ENCODE results near the gene UTP3. TPM values are rescaled to one million over a fixed set of nuclear protein-coding genes. Genes with fewer than 3 reads are reported as not detected.

The UTP3 gene
- total and polyA plus RNA-seq, 9 of the 15 experiments (the other 6 are each of a cell fraction or from before 2014, with no cell fraction given), result 11.9 to 69.3 (median 34.0) TPM

DNA sequence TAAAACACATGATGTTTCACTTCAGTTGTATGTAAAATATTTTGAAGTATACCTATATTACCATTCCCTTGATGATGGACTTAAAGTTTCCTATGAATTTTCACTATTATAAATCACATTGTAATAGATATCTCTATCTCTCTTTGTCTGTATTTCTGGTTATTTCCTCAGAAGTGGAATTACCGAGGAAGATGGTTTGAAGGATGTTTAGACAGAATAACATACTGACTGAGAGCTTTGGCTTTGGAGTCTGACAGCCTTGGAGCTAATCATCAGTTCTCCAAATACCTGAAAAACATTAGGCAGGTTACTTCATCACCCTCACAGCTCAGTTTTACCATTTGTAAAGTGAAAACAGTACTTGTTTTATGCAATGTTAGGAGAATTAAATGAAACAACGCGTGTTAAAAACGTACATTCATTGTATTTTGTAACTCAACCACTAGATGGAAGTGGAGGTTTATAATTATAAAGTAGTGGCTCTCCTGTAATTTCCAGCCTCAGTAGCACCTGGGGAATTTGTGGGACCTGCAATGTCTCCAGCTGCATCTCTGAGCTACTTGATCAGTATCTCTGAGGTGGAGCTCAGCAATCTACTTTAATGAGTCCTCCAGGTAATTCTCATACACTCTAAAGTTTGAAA is 36.3 kb upstream of the UTP3 start (continued):
- TF ChIP-seq SMC3 (conservative IDR thresholded peaks at IDR 0.05; ENCODE audit: insufficient read depth, low read depth, low read length) (0 out of 2 replicates have a peak, but pooled peaks have one; percentile 21), SMARCC2 (IDR thresholded peaks at IDR 0.05; ENCODE audit: low read depth) (no peak), JUN (IDR thresholded peaks at IDR 0.05; ENCODE audit: borderline replicate concordance, low read depth, low read length) (no peak), JUN (CRISPR knock-in tag; IDR thresholded peaks at IDR 0.05; ENCODE audit: borderline replicate concordance) (no peak), C11orf30 (IDR thresholded peaks at IDR 0.05; ENCODE audit: low read depth) (peak; percentile 24; the same call in 1 of the 2 replicates), EP400 (IDR thresholded peaks at IDR 0.05) (0 out of 2 replicates have a peak, but pooled peaks have one; percentile 17), GTF2A2 (tag; IDR thresholded peaks at IDR 0.05) (no peak), HNRNPL (IDR thresholded peaks at IDR 0.05; ENCODE audit: low read depth, low read length) (no peak), GABPB2 (CRISPR knock-in tag; conservative IDR thresholded peaks at IDR 0.05) (no peak), ZNF263 (CRISPR knock-in tag; IDR thresholded peaks at IDR 0.05; ENCODE audit: borderline replicate concordance) (no peak), SMARCE1 (IDR thresholded peaks at IDR 0.05) (no peak)
- TF ChIP-seq, protein P1, sequence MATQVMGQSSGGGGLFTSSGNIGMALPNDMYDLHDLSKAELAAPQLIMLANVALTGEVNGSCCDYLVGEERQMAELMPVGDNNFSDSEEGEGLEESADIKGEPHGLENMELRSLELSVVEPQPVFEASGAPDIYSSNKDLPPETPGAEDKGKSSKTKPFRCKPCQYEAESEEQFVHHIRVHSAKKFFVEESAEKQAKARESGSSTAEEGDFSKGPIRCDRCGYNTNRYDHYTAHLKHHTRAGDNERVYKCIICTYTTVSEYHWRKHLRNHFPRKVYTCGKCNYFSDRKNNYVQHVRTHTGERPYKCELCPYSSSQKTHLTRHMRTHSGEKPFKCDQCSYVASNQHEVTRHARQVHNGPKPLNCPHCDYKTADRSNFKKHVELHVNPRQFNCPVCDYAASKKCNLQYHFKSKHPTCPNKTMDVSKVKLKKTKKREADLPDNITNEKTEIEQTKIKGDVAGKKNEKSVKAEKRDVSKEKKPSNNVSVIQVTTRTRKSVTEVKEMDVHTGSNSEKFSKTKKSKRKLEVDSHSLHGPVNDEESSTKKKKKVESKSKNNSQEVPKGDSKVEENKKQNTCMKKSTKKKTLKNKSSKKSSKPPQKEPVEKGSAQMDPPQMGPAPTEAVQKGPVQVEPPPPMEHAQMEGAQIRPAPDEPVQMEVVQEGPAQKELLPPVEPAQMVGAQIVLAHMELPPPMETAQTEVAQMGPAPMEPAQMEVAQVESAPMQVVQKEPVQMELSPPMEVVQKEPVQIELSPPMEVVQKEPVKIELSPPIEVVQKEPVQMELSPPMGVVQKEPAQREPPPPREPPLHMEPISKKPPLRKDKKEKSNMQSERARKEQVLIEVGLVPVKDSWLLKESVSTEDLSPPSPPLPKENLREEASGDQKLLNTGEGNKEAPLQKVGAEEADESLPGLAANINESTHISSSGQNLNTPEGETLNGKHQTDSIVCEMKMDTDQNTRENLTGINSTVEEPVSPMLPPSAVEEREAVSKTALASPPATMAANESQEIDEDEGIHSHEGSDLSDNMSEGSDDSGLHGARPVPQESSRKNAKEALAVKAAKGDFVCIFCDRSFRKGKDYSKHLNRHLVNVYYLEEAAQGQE (IDR thresholded peaks at IDR 0.05; ENCODE audit: borderline replicate concordance), result peak; percentile 62; the same call in 1 of the 2 replicates
- TF ChIP-seq, protein P1 (CRISPR knock-in tag; IDR thresholded peaks at IDR 0.05; ENCODE audit: low read depth), result no peak
- TF ChIP-seq, protein P2, sequence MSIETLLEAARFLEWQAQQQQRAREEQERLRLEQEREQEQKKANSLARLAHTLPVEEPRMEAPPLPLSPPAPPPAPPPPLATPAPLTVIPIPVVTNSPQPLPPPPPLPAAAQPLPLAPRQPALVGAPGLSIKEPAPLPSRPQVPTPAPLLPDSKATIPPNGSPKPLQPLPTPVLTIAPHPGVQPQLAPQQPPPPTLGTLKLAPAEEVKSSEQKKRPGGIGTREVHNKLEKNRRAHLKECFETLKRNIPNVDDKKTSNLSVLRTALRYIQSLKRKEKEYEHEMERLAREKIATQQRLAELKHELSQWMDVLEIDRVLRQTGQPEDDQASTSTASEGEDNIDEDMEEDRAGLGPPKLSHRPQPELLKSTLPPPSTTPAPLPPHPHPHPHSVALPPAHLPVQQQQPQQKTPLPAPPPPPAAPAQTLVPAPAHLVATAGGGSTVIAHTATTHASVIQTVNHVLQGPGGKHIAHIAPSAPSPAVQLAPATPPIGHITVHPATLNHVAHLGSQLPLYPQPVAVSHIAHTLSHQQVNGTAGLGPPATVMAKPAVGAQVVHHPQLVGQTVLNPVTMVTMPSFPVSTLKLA (conservative IDR thresholded peaks at IDR 0.05), result no peak
- TF ChIP-seq, protein P3, sequence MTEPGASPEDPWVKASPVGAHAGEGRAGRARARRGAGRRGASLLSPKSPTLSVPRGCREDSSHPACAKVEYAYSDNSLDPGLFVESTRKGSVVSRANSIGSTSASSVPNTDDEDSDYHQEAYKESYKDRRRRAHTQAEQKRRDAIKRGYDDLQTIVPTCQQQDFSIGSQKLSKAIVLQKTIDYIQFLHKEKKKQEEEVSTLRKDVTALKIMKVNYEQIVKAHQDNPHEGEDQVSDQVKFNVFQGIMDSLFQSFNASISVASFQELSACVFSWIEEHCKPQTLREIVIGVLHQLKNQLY (CRISPR knock-in tag; conservative IDR thresholded peaks at IDR 0.05), result no peak
- TF ChIP-seq, protein P4, sequence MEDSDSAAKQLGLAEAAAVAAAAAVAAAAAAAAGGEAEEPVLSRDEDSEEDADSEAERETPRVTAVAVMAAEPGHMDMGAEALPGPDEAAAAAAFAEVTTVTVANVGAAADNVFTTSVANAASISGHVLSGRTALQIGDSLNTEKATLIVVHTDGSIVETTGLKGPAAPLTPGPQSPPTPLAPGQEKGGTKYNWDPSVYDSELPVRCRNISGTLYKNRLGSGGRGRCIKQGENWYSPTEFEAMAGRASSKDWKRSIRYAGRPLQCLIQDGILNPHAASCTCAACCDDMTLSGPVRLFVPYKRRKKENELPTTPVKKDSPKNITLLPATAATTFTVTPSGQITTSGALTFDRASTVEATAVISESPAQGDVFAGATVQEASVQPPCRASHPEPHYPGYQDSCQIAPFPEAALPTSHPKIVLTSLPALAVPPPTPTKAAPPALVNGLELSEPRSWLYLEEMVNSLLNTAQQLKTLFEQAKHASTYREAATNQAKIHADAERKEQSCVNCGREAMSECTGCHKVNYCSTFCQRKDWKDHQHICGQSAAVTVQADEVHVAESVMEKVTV (CRISPR knock-in tag; IDR thresholded peaks at IDR 0.05), result peak; percentile 65

Measured in K562 (cell line).